HG02642 (cell line): ENCODE measurements around the gene LRRC28.

Experiments
- ATAC-seq: cut with Tn5 transposase; IDR thresholded peaks from one replicate; pipeline ENCODE4 v1.9.1; 2021; ENCODE audit warnings: mild to moderate bottlenecking; ENCODE audit not compliant: unreplicated experiment, poor library complexity

Gene LRRC28

DNA sequence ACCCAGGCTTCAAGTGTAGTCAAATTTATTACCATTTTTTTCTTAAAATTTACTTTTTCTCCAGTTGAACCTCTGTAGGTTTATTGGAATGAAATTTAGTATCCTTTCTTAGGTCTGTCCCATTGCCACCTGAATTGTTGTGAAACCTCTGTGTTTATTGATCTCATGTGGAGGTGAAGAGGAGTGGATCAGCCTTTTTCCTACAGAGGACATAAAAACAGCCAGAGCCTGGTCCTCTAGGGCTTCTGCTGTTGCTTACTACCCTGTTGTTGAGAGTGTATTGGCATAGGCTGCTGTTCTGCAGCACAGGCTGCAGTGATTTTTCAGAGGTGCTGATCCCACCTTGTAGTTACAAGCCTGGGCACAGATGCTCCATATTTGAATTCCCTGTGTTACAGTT lies 44.6 kb downstream of the LRRC28 start:
- no peak for ATAC-seq

DNA sequence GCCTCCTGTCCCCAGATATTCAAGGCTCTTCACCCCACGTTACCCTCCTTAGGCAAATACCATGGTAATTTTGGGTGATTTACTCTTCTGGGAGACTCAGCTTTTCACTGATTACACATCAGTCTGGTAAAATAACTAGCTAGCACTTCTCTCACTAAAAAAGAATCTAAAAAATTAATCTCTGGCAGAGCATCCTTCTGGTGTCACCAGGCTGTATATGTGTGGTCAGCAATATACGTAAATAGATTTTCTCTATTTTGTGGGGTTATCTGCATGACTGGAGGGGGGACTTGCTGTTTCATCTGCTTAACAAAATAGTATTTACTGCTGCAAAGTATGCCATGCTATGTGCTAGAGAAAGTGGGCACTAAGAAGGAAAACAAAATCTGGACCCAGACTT lies 45.1 kb downstream of the LRRC28 start:
- ATAC-seq, result no peak

DNA sequence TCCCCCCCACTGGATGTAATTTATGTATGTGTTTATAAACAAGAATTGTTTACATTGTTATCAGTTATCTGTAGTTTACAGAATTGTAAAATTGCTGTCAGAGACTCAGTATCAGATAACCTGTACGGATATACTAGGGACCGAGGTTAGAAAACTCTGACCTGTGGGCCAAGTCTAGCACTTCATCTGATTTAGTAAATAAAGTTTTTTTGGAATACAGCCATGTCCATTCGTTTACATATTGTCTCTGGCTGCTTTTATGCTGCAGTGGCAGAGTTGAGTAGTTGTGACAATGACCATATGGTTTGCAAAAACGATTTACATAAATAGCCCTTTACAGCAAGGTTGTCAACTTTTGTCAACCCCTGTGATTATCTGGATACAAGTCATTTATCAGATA lies 52.6 kb downstream of the LRRC28 start:
- ATAC-seq, result no peak

DNA sequence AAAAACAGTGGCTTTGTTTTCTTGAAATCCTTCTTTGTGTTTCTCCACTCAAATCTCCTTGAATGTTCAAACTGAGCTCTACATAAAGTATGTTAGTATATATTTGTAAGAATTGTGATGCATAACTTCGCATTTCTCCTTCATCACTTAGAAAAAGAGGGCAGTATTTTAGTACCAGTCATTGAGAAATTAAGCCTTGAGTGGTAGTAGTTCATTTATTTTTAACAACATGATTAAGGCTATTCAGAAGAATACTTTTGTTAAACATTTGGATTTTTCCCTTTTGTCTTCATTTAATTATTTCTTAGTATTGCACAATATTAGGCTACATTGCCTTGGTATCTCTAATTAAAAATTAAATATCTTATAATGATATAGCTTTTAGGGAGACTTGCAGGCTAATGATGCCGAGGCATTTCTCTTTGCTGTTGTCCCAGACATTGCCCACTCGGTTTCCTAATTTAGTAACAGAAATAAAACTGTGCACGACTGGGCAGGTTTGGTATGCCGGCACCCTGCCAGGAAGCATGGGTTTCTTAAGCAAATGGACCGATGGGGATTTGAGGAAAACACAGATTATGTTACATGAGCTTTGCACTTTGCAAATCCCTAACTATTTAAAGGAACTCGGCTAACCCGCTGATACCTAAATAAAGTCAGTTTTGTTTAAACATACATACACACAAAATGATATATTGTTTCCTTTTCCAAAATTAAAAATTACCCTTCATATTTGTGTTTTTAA lies 54.7 kb downstream of the LRRC28 start:
- no peak for ATAC-seq

DNA sequence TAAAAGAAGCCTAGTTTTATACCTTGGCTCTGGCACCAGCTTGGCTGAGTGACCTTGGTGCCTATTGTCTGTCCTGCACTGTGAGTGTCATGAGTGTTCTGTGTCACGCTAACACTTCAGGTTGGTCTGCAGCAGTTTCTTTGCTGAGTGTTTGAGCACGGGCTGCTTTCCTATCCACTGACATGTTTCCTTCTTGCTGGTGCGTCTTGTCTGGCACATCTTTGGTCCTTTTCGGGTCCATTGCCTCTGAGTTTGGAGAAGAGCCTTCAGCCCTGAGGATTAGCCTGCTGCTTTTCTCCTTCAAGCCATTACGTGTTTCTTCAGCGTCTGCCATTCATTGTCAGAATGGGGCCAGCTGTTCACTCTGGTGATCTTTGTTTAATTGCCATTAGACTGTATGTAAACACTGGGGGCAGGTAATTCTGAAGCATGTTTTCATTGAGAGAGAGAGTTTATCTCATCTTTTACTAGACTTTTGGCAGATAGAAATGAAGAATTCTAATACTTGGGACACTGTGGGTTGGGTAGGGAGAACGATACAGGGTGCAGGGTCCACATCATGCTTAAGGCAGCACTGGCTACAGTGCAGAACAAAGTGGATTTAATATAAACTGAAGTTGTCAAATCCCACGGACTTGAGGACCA lies 55.5 kb downstream of the LRRC28 start:
- no peak for ATAC-seq

DNA sequence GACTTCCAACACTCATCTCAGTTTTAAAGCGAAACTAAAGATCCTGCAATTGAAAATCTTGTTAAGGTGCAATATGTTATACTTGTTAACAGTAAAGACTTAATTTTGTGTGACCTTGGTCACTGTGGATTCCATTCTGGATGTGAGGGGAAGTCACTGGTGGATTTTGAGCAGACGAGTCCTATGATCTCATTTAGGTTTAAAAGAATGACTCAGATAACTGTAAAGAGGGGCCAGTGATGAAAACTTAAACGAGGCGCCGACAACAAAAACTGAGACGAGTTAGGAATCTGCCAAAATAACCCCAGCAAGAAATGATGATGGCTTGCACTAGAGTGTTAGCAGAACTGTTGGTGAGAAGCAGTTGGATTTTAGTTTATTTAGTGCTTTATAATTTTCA lies 56.5 kb downstream of the LRRC28 start:
- no peak for ATAC-seq

DNA sequence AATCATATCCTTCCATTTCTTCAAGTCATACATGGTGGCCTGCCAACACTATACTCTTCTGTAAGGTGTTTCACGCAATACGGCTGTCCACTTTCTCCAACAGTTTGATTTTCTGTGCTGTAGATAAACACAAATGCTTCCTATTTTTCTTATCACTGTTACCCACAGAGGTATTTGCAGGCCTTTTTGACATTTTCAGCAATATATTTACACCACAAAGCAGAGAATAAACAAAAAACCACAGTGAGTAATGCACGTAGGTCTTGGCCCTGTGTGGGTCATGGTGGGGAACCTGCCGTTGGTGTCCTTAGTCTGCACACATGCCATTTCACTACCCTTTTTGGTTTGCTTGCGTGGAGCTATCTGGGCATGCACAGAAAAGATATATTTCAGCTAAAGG lies 59.5 kb downstream of the LRRC28 start:
- no peak for ATAC-seq

DNA sequence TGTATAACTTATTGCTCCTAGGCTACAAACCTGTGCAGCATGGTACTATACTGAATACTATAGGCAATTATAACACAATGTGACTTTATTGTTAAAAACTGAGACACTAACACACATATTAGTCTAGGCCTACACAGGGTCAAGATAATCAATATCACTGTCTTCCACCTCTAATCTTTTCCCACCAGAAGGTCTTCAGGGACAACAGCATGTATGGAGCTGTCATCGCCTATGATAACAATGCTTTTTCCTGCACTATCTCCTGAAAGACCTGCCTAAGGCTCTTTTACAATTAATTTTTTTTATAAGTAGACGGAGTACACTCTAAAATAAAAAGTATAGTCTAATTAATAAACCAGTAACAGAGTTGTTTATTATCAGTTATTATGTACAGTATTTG lies 60.9 kb downstream of the LRRC28 start:
- ATAC-seq, result no peak

DNA sequence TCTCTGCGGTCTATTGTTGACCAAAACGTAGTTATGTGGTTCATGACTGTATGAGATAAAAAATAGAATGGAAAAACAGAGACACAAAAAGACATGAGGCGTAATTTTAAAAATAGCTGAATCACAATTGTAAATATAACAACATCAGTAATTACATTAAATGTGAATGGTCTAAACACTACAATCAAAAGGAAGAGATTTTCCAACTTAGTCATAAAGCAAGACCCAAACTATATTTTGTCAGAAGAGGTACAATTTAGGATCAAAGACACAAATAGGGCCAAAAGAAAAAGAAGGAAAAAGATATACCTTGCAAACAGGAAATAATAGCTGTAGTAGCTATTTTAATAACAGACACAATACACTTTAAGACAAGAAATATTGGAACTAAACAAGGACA lies 61.5 kb downstream of the LRRC28 start:
- ATAC-seq, result no peak

DNA sequence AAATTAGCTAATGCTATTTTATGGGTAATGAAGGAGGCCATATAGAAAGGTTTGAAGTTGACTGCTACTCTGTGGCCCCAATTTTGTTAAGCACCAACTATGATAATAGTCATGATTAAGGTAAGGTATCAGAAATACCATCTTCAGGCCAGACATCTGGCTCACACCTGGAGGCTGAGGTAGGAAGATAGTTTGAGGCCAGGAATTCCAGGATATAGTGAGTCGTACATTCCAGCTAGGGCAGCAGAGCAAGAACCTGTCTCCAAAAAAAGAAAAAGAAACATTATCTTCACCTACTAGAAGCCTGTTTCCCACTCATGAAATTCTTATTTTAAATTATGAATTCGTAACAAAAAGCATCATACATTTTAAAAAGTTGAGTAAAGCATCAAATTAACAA lies 64.4 kb downstream of the LRRC28 start:
- ATAC-seq, result no peak

DNA sequence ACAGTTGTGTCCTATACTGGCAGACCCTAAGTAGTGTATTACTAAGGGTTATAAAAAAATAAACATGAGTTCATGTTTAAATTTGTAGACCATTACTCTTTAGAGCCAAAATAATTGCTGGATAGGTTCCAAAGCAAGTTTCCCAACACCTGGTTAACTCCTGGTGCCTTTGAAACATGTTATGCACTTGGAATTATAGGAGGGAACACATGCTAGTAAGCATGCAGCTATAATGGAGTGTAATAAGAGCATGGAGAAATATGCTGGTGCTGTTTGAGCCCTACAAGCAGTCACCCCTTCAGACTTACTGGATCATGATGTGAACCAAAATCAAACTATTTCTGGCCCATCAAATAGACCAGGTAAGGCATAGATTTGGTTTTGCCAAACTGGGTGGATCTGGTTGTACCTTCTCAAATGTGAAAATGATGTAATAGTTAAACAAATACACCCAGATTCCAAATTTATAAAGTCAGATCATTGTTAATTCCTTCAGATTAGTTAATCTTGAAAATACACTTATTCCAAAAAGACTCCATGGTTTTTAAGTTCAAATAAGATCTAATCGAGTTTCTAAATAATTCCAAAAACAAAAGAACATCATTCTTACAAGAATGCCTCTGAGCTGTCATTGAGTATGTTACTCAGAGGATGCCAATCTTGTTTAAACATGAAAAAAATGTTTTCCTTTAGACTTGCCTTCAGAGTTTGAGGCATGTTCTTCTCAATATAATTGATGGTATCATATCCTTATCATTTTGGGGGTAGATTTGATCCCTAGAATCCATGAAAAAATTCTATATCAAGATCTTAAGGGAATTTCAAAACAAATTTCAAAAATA lies 69.3 kb downstream of the LRRC28 start:
- ATAC-seq, result no peak

DNA sequence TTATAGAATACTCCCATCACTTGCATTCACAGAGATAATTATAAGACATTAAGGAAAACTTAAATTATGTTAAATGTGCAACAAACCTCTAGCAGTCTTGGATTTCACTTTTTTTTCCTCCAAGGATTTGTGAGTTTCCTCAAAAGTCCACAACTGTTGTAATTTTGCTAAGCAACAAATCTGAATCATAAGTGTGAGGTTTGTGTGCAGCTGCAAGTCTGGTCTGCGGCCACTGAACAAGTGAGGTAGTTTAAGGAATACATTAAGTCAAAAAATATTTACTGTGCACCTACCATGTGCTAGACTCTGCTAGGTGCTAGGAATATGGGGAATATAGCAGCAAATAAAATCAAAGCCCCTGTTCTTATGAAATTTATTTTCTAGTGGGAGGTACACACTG lies 70.2 kb downstream of the LRRC28 start:
- no peak for ATAC-seq

DNA sequence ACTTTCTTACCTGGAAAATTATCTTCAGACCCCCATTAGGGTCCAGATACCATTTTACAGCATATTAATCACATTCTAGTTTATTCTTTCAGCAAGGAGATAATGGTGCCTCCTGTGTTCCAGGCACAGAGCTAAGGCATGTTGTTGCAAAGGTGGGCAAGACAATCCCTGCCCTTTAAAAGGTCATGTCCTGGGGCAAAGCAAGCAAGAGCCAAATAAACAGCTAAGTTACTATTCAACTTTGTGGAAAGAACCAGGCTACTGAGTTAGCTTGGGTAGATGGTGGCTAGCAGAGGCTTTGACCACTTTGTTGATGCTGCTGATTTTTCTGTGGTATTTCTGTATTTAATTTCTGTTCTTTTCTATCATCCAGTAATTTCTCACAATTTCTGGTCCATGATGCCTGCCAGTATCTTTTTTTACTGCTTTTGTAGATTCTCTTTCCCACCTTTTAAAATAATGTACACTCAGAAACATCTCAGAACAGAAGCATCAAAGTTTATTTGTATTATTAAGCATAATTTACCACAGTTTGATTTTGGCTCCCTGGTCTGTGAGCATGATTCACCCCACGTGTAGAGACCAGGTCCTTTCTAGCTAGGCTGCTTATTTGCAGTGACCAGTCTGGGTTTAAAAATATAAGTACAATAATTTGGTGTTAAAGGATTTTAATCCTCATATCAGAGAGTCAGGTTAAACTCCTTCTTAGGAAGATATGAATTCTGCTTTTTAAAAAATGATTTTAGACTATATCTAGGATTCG lies 71.5 kb downstream of the LRRC28 start:
- ATAC-seq, result no peak

DNA sequence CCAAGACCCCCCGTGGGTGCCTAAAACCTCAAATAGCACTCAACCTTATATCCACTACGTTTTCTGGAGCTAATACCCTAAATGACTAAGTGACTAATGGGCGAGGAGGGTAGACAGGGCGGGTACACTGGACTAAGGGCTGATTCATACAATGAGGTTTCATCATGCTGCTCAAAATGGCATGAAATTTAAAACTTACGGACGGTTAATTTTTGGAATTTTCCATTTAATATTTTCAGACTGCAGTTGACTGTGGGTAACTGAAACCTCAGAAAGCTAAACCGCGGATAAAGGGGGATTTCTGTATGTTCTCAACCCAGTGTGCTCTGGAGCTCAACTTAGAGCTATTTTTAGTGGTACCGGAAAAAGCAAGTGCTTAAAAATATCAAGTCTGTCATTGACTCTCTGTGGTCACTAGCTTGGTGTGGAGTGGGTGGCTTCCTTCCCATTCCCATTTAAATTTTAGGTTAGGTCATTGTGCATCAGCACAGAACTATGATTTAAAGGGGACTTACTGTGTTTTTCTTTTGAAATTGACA lies 72.9 kb downstream of the LRRC28 start:
- peak; percentile 89 for ATAC-seq

DNA sequence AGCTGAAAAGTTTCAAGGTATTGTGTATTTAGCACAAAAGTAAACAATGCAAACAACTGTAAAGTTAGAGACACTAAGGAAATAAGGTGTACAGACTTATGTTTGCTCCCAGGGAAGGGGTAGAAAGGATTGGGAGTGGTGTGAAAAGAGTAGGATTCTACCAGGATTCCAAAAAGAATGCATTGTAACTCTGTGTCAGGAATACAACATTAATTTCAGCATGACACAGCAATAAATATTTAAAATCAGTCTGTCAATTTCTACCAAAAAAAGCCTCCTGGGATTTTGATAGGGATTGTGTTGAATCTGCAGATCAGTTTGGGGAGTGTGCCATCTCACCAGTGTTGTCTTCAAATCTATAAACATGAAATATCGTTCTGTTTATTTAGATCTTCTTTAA lies 73.4 kb downstream of the LRRC28 start:
- no peak for ATAC-seq

DNA sequence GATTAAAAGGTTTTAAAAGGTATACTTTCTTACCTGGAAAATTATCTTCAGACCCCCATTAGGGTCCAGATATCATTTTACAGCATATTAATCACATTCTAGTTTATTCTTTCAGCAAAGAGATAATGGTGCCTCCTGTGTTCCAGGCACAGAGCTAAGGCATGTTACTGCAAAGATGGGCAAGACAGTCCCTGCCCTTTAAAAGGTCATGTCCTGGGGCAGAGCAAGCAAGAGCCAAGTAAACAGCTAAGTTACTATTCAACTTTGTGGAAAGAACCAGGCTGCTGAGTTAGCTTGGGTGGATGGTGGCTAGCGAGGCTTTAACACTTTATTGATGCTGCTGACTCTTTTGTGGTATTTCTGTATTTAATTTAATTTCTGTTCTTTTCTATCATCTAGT lies 75.0 kb downstream of the LRRC28 start:
- ATAC-seq, result no peak

DNA sequence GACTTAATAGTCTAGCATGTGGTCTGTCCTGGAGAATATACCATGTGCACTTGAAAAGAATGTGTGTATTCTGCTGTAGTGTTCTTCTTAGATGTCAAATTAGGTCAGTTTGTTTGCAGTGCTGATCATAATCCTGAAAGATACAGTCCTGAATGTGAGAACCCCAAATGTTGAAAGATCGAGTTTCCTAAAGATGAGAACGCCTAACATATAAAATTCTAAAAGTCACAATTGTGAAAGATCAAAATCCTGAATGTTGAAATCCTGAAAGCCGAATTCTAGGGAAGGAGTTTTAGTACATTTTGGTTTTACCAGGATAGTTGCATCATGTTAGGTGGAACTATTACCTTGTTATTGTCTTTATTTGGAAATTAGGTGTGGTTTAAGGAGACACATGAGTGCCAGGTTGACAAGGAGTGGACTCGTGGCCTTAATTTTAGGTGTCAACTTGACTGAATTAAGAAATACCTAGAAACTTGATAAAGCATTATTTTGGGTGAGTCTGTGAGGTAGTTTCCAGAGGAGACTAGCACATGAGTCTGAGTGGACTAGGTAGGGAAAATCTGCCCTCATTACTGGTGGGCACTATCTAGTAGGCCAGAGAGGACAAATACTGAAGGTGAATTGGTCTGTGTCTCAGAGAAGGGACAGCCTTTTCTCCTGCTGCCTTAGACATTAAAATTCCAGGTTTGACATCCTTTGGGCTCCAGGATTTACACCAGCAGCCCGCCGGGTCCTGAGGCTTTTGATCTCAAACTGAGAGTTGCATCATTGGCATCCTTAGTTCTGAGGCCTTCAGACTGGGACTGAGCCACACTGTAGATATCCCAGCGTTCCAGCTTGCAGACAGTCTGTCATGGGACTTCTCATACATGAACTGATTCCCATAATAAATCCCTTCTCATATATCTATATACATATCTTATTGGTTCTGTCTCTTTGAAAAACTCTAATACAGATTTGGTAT lies 77.1 kb downstream of the LRRC28 start:
- ATAC-seq, result no peak

DNA sequence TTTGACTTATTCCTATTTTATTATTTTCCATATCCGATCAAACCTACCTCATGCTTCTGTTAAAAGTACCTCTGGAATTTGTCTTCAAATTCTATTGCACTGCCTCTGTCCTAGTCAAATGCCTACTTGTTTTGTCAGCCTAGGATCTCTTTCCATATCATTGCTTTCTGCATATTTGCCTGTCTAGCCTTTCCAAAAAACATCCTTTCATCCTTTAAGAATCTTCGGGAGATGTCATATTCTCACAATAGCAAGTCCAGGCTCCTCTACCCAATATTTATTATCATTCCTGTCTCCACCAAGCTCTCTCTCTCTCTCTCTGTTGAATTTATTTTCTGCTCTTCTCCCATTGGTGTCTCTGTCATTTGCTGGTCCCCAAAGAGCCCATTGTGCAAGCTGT lies 80.1 kb downstream of the LRRC28 start:
- no peak for ATAC-seq

DNA sequence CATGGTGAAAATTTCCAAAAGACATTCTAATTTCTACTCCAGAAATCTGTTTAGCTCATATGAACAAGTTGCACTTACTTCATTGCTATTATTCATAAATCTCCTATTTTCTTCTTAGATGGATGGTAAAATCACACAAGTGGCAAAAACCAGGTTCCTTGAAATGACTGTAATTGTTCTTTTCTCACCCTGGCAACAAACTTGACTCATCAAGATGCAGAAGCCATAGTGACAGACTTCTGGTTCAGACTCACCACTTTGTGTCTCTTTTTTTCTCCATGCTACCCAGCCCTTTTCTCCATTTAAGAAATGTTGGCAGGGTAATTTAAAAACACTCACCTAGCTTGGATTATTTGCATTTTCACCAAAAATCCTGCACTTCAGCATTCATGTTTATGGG lies 82.1 kb downstream of the LRRC28 start:
- ATAC-seq, result no peak
